Measurements from ENCODE around the gene SMG6. TPM values are rescaled to one million over a fixed set of nuclear protein-coding genes. Genes with fewer than 3 reads are reported as not detected.

Gene SMG6
- total and polyA plus RNA-seq, 4 donors: 16.2 to 67.3 (median 31.4) TPM

GRCh38 chr17:2022647-2023240 lies 280.8 kb downstream of the SMG6 start:
- 90% methylated on average over 15 of the region's 15 CpGs for WGBS, 2 donors
- intact Hi-C loops (cut with DNase I): no loop called here
- H3K27me3 ChIP-seq (ENCODE audit: control insufficient read depth in 1 of 2, insufficient read depth in 2 of 2, low read length in 1 of 2): no peaks in the 10 kb centered on the region
- H3K4me3 ChIP-seq (ENCODE audit: low read length in 2 of 2): no peak overlapping the region
- H3K36me3 ChIP-seq (ENCODE audit: control insufficient read depth in 1 of 2, insufficient read depth in 2 of 2, low read length in 1 of 2): no peaks in the 10 kb centered on the region
- DNase-seq: no peak
- H3K4me1 ChIP-seq (ENCODE audit: control insufficient read depth in 1 of 2, insufficient read depth in 2 of 2, low read length in 2 of 2): no peaks in the 10 kb centered on the region
- ATAC-seq (ENCODE audit: low FRiP score): no peak
- no peak overlapping the region for H3K27ac ChIP-seq (ENCODE audit: low read depth in 1 of 2, low read length in 2 of 2)
- no peaks in the 10 kb centered on the region for H3K9me3 ChIP-seq (ENCODE audit: control insufficient read depth, low read length)

GRCh38 chr17:2020721-2021120 lies 282.9 kb downstream of the SMG6 start:
- H3K4me3 ChIP-seq (ENCODE audit: low read length in 2 of 2): no peak overlapping the region
- H3K9me3 ChIP-seq (ENCODE audit: control insufficient read depth, low read length): no peaks in the 10 kb centered on the region
- H3K4me1 ChIP-seq (ENCODE audit: control insufficient read depth in 1 of 2, insufficient read depth in 2 of 2, low read length in 2 of 2): no peaks in the 10 kb centered on the region
- ATAC-seq (ENCODE audit: low FRiP score): no peak
- no peaks in the 10 kb centered on the region for H3K27me3 ChIP-seq (ENCODE audit: control insufficient read depth in 1 of 2, insufficient read depth in 2 of 2, low read length in 1 of 2)
- WGBS, 2 donors: 79 to 89% methylated on average over 8 of the region's 8 CpGs
- H3K27ac ChIP-seq (ENCODE audit: low read depth in 1 of 2, low read length in 2 of 2): no peak overlapping the region
- no peak for DNase-seq
- intact Hi-C loops (cut with DNase I): no loop called here
- no peaks in the 10 kb centered on the region for H3K36me3 ChIP-seq (ENCODE audit: control insufficient read depth in 1 of 2, insufficient read depth in 2 of 2, low read length in 1 of 2)

GRCh38 chr17:2019723-2020122 lies 283.9 kb downstream of the SMG6 start:
- 78 to 89% methylated on average over 8 of the region's 8 CpGs for WGBS, 2 donors
- Histone ChIP-seq H3K4me3 (ENCODE audit: low read length in 2 of 2) (no peak overlapping the region), H3K9me3 (ENCODE audit: control insufficient read depth, low read length) (no peaks in the 10 kb centered on the region), H3K27me3 (ENCODE audit: control insufficient read depth in 1 of 2, insufficient read depth in 2 of 2, low read length in 1 of 2) (no peaks in the 10 kb centered on the region), H3K36me3 (ENCODE audit: control insufficient read depth in 1 of 2, insufficient read depth in 2 of 2, low read length in 1 of 2) (no peaks in the 10 kb centered on the region), H3K4me1 (ENCODE audit: control insufficient read depth in 1 of 2, insufficient read depth in 2 of 2, low read length in 2 of 2) (no peaks in the 10 kb centered on the region), H3K27ac (ENCODE audit: low read depth in 1 of 2, low read length in 2 of 2) (no peak overlapping the region)
- ATAC-seq (ENCODE audit: low FRiP score) (no peak), DNase-seq (no peak)
- intact Hi-C loops (cut with DNase I): no loop called here

DNA sequence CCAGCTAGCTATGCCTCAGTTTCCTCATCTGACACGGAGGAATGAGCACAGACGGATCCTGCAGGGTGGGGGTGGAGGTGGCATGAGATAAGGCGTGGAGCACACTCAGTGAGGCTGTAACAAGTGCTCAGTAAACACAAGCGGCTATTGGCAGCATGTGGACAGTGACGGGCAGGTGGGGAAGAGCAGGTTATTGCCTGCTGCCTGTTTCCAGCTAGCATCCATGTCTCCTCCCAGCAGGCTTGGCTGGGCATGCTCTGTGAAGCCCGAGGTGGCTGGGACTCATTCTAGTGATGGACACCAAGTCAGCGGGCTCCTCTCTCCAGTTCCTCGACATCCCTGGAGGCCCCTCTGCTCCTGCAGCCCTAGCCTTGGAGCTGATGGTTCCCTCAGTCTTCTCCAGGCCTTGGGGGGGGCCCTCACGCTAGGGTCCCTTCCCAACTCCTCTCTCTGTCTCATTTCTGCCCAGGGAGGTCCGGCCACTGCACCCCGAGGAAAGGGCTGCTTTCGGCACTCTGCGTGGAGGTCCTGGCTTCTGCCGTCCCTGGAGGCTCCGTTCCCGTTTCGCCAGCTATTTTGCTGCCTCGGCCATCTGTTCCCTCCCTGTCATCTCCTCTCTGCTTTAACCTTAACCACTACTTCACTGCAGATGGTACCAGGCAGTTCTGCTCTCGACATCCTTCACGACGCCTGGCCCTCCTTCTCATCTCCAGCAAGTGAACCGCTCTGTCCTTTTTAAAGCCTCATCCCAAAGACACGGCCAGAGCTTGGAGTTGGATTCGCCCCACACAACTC lies 284.7 kb downstream of the SMG6 start:
- DNase-seq (no peak), ATAC-seq (ENCODE audit: low FRiP score) (no peak)
- intact Hi-C loops (cut with DNase I): no loop called here
- Histone ChIP-seq H3K27me3 (ENCODE audit: control insufficient read depth in 1 of 2, insufficient read depth in 2 of 2, low read length in 1 of 2) (no peaks in the 10 kb centered on the region), H3K36me3 (ENCODE audit: control insufficient read depth in 1 of 2, insufficient read depth in 2 of 2, low read length in 1 of 2) (no peaks in the 10 kb centered on the region), H3K4me3 (ENCODE audit: low read length in 2 of 2) (no peak overlapping the region), H3K27ac (ENCODE audit: low read depth in 1 of 2, low read length in 2 of 2) (no peak overlapping the region), H3K4me1 (ENCODE audit: control insufficient read depth in 1 of 2, insufficient read depth in 2 of 2, low read length in 2 of 2) (no peaks in the 10 kb centered on the region), H3K9me3 (ENCODE audit: control insufficient read depth, low read length) (no peaks in the 10 kb centered on the region)
- 74 to 79% methylated on average over 24 of the region's 24 CpGs for WGBS, 2 donors

GRCh38 chr17:2017274-2017941 lies 286.2 kb downstream of the SMG6 start:
- DNase-seq (no peak), ATAC-seq (ENCODE audit: low FRiP score) (no peak)
- WGBS, 2 donors: 89 to 96% methylated on average over 19 of the region's 19 CpGs
- Histone ChIP-seq H3K9me3 (ENCODE audit: control insufficient read depth, low read length) (no peaks in the 10 kb centered on the region), H3K4me3 (ENCODE audit: low read length in 2 of 2) (no peak overlapping the region), H3K36me3 (ENCODE audit: control insufficient read depth in 1 of 2, insufficient read depth in 2 of 2, low read length in 1 of 2) (no peaks in the 10 kb centered on the region), H3K27ac (ENCODE audit: low read depth in 1 of 2, low read length in 2 of 2) (no peak overlapping the region), H3K4me1 (ENCODE audit: control insufficient read depth in 1 of 2, insufficient read depth in 2 of 2, low read length in 2 of 2) (no peaks in the 10 kb centered on the region), H3K27me3 (ENCODE audit: control insufficient read depth in 1 of 2, insufficient read depth in 2 of 2, low read length in 1 of 2) (no peaks in the 10 kb centered on the region)
- intact Hi-C loops (cut with DNase I): no loop called here

GRCh38 chr17:2016494-2016893 lies 287.1 kb downstream of the SMG6 start:
- Histone ChIP-seq H3K9me3 (ENCODE audit: control insufficient read depth, low read length) (no peaks in the 10 kb centered on the region), H3K27me3 (ENCODE audit: control insufficient read depth in 1 of 2, insufficient read depth in 2 of 2, low read length in 1 of 2) (no peaks in the 10 kb centered on the region), H3K4me3 (ENCODE audit: low read length in 2 of 2) (no peak overlapping the region), H3K4me1 (ENCODE audit: control insufficient read depth in 1 of 2, insufficient read depth in 2 of 2, low read length in 2 of 2) (no peaks in the 10 kb centered on the region), H3K36me3 (ENCODE audit: control insufficient read depth in 1 of 2, insufficient read depth in 2 of 2, low read length in 1 of 2) (no peaks in the 10 kb centered on the region), H3K27ac (ENCODE audit: low read depth in 1 of 2, low read length in 2 of 2) (no peak overlapping the region)
- 89% methylated on average over 20 of the region's 20 CpGs for WGBS, 2 donors
- intact Hi-C loops (cut with DNase I): no loop called here
- ATAC-seq (ENCODE audit: low FRiP score): no peak
- no peak for DNase-seq

- Histone ChIP-seq H3K27me3 (ENCODE audit: control insufficient read depth in 1 of 2, insufficient read depth in 2 of 2, low read length in 1 of 2) (no peaks in the 10 kb centered on the region), H3K27ac (ENCODE audit: low read depth in 1 of 2, low read length in 2 of 2) (no peak overlapping the region), H3K9me3 (ENCODE audit: control insufficient read depth, low read length) (no peaks in the 10 kb centered on the region), H3K4me1 (ENCODE audit: control insufficient read depth in 1 of 2, insufficient read depth in 2 of 2, low read length in 2 of 2) (no peaks in the 10 kb centered on the region), H3K4me3 (ENCODE audit: low read length in 2 of 2) (no peak overlapping the region), H3K36me3 (ENCODE audit: control insufficient read depth in 1 of 2, insufficient read depth in 2 of 2, low read length in 1 of 2) (no peaks in the 10 kb centered on the region)
- no peak for DNase-seq
- intact Hi-C loops (cut with DNase I): no loop called here
- WGBS, 2 donors: 83 to 89% methylated on average over 14 of the region's 14 CpGs
- no peak for ATAC-seq (ENCODE audit: low FRiP score)
Measured at GRCh38 chr17:2015314-2015713, 288.3 kb downstream of the SMG6 start.

GRCh38 chr17:2013994-2014317 lies 289.6 kb downstream of the SMG6 start:
- ATAC-seq (ENCODE audit: low FRiP score): no peak
- WGBS, 2 donors: 85 to 94% methylated on average over 1 of the region's 1 CpG
- H3K4me1 ChIP-seq (ENCODE audit: control insufficient read depth in 1 of 2, insufficient read depth in 2 of 2, low read length in 2 of 2): no peaks in the 10 kb centered on the region
- no peaks in the 10 kb centered on the region for H3K9me3 ChIP-seq (ENCODE audit: control insufficient read depth, low read length)
- H3K36me3 ChIP-seq (ENCODE audit: control insufficient read depth in 1 of 2, insufficient read depth in 2 of 2, low read length in 1 of 2): no peaks in the 10 kb centered on the region
- DNase-seq: peak in 1 of 2 donors; percentile 77
- H3K27me3 ChIP-seq (ENCODE audit: control insufficient read depth in 1 of 2, insufficient read depth in 2 of 2, low read length in 1 of 2): no peaks in the 10 kb centered on the region
- no peak overlapping the region for H3K4me3 ChIP-seq (ENCODE audit: low read length in 2 of 2)
- no peak overlapping the region for H3K27ac ChIP-seq (ENCODE audit: low read depth in 1 of 2, low read length in 2 of 2)
- intact Hi-C loops (cut with DNase I): no loop called here

Data from aorta (tissue), 5 donors.